Measurements from ENCODE around the gene AGMO. TPM values are rescaled to one million over a fixed set of nuclear protein-coding genes. Genes with fewer than 3 reads are reported as not detected.
"Not testable (repeated sequence)": the region's sequence is repeated elsewhere in the genome, so short reads cannot be mapped to it uniquely, and the experiment has no call there.

AGMO gene
- polyA plus RNA-seq, 1 donor: 12.7 TPM

GRCh38 chr7:15306296-15306695 lies 255.5 kb downstream of the AGMO start:
- Histone ChIP-seq H3K9me3 (ENCODE audit: control insufficient read depth, low read depth, low read length) (no peaks in the 10 kb centered on the region), H3K4me1 (ENCODE audit: control insufficient read depth, insufficient read depth, low read length) (no peaks in the 10 kb centered on the region), H3K36me3 (ENCODE audit: control insufficient read depth, insufficient read depth, low read length) (no peaks in the 10 kb centered on the region), H3K4me3 (ENCODE audit: low read length) (no peak overlapping the region), H3K27ac (ENCODE audit: low read length) (no peak overlapping the region), H3K27me3 (ENCODE audit: control insufficient read depth, insufficient read depth, low read length) (no peaks in the 10 kb centered on the region)
- DNase-seq: no peak

- no peaks in the 10 kb centered on the region for H3K4me1 ChIP-seq (ENCODE audit: control insufficient read depth, insufficient read depth, low read length)
- H3K27ac ChIP-seq (ENCODE audit: low read length): no peak overlapping the region
- peak in 1 of 2 donors; percentile 19 for DNase-seq
- no peaks in the 10 kb centered on the region for H3K27me3 ChIP-seq (ENCODE audit: control insufficient read depth, insufficient read depth, low read length)
- no peaks in the 10 kb centered on the region for H3K36me3 ChIP-seq (ENCODE audit: control insufficient read depth, insufficient read depth, low read length)
- WGBS (ENCODE audit: insufficient coverage, low lambda C conversion rate): no CpG with 5 or more reads among the region's 2 CpGs
- no peaks in the 10 kb centered on the region for H3K9me3 ChIP-seq (ENCODE audit: control insufficient read depth, low read depth, low read length)
- no peak overlapping the region for H3K4me3 ChIP-seq (ENCODE audit: low read length)
Observed at GRCh38 chr7:15305002-15305600, 256.7 kb downstream of the AGMO start.

- no peaks in the 10 kb centered on the region for H3K36me3 ChIP-seq (ENCODE audit: control insufficient read depth, insufficient read depth, low read length)
- no peaks in the 10 kb centered on the region for H3K4me1 ChIP-seq (ENCODE audit: control insufficient read depth, insufficient read depth, low read length)
- H3K27me3 ChIP-seq (ENCODE audit: control insufficient read depth, insufficient read depth, low read length): no peaks in the 10 kb centered on the region
- WGBS (ENCODE audit: insufficient coverage, low lambda C conversion rate): no CpG with 5 or more reads among the region's 3 CpGs
- H3K27ac ChIP-seq (ENCODE audit: low read length): no peak overlapping the region
- no peak overlapping the region for H3K4me3 ChIP-seq (ENCODE audit: low read length)
- DNase-seq: no peak
- H3K9me3 ChIP-seq (ENCODE audit: control insufficient read depth, low read depth, low read length): no peaks in the 10 kb centered on the region
Observed at GRCh38 chr7:15303357-15303756, 258.5 kb downstream of the AGMO start.

GRCh38 chr7:15300986-15301385 lies 260.8 kb downstream of the AGMO start:
- not testable (repeated sequence) for H3K4me1 ChIP-seq (ENCODE audit: control insufficient read depth, insufficient read depth, low read length); DNase-seq; H3K27ac ChIP-seq (ENCODE audit: low read length); H3K27me3 ChIP-seq (ENCODE audit: control insufficient read depth, insufficient read depth, low read length); H3K36me3 ChIP-seq (ENCODE audit: control insufficient read depth, insufficient read depth, low read length); H3K4me3 ChIP-seq (ENCODE audit: low read length); H3K9me3 ChIP-seq (ENCODE audit: control insufficient read depth, low read depth, low read length)
- 100% methylated on average over 1 of the region's 6 CpGs for WGBS (ENCODE audit: insufficient coverage, low lambda C conversion rate)

GRCh38 chr7:15292138-15292537 lies 269.7 kb downstream of the AGMO start:
- DNase-seq: no peak
- H3K27me3 ChIP-seq (ENCODE audit: control insufficient read depth, insufficient read depth, low read length): no peaks in the 10 kb centered on the region
- no peaks in the 10 kb centered on the region for H3K9me3 ChIP-seq (ENCODE audit: control insufficient read depth, low read depth, low read length)
- no peaks in the 10 kb centered on the region for H3K36me3 ChIP-seq (ENCODE audit: control insufficient read depth, insufficient read depth, low read length)
- H3K4me3 ChIP-seq (ENCODE audit: low read length): no peak overlapping the region
- H3K4me1 ChIP-seq (ENCODE audit: control insufficient read depth, insufficient read depth, low read length): no peaks in the 10 kb centered on the region
- WGBS (ENCODE audit: insufficient coverage, low lambda C conversion rate): 100% methylated on average over 1 of the region's 5 CpGs
- H3K27ac ChIP-seq (ENCODE audit: low read length): no peak overlapping the region

GRCh38 chr7:15291699-15292098 lies 270.1 kb downstream of the AGMO start:
- H3K27ac ChIP-seq (ENCODE audit: low read length): no peak overlapping the region
- no peak overlapping the region for H3K4me3 ChIP-seq (ENCODE audit: low read length)
- H3K4me1 ChIP-seq (ENCODE audit: control insufficient read depth, insufficient read depth, low read length): no peaks in the 10 kb centered on the region
- no peaks in the 10 kb centered on the region for H3K27me3 ChIP-seq (ENCODE audit: control insufficient read depth, insufficient read depth, low read length)
- H3K9me3 ChIP-seq (ENCODE audit: control insufficient read depth, low read depth, low read length): no peaks in the 10 kb centered on the region
- 80% methylated on average over 6 of the region's 6 CpGs for WGBS (ENCODE audit: insufficient coverage, low lambda C conversion rate)
- no peak for DNase-seq
- no peaks in the 10 kb centered on the region for H3K36me3 ChIP-seq (ENCODE audit: control insufficient read depth, insufficient read depth, low read length)

GRCh38 chr7:15288741-15289140 lies 273.1 kb downstream of the AGMO start:
- no peak overlapping the region for H3K27ac ChIP-seq (ENCODE audit: low read length)
- no peaks in the 10 kb centered on the region for H3K9me3 ChIP-seq (ENCODE audit: control insufficient read depth, low read depth, low read length)
- no peak overlapping the region for H3K4me3 ChIP-seq (ENCODE audit: low read length)
- 86% methylated on average over 2 of the region's 2 CpGs for WGBS (ENCODE audit: insufficient coverage, low lambda C conversion rate)
- DNase-seq: no peak
- no peaks in the 10 kb centered on the region for H3K36me3 ChIP-seq (ENCODE audit: control insufficient read depth, insufficient read depth, low read length)
- no peaks in the 10 kb centered on the region for H3K4me1 ChIP-seq (ENCODE audit: control insufficient read depth, insufficient read depth, low read length)
- no peaks in the 10 kb centered on the region for H3K27me3 ChIP-seq (ENCODE audit: control insufficient read depth, insufficient read depth, low read length)

GRCh38 chr7:15284396-15284795 lies 277.4 kb downstream of the AGMO start:
- Histone ChIP-seq H3K4me3 (ENCODE audit: low read length) (no peak overlapping the region), H3K27ac (ENCODE audit: low read length) (no peak overlapping the region), H3K9me3 (ENCODE audit: control insufficient read depth, low read depth, low read length) (peaks cover 4% of the 10 kb centered on the region), H3K4me1 (ENCODE audit: control insufficient read depth, insufficient read depth, low read length) (no peaks in the 10 kb centered on the region), H3K27me3 (ENCODE audit: control insufficient read depth, insufficient read depth, low read length) (no peaks in the 10 kb centered on the region), H3K36me3 (ENCODE audit: control insufficient read depth, insufficient read depth, low read length) (no peaks in the 10 kb centered on the region)
- 100% methylated on average over 1 of the region's 1 CpG for WGBS (ENCODE audit: insufficient coverage, low lambda C conversion rate)
- DNase-seq: no peak

- WGBS (ENCODE audit: insufficient coverage, low lambda C conversion rate): no CpG with 5 or more reads among the region's 3 CpGs
- DNase-seq: no peak
- Histone ChIP-seq H3K9me3 (ENCODE audit: control insufficient read depth, low read depth, low read length) (peaks cover 19% of the 10 kb centered on the region), H3K27ac (ENCODE audit: low read length) (no peak overlapping the region), H3K36me3 (ENCODE audit: control insufficient read depth, insufficient read depth, low read length) (no peaks in the 10 kb centered on the region), H3K4me1 (ENCODE audit: control insufficient read depth, insufficient read depth, low read length) (no peaks in the 10 kb centered on the region), H3K4me3 (ENCODE audit: low read length) (no peak overlapping the region), H3K27me3 (ENCODE audit: control insufficient read depth, insufficient read depth, low read length) (no peaks in the 10 kb centered on the region)
Observed at GRCh38 chr7:15280078-15280733, 281.6 kb downstream of the AGMO start.

- no peaks in the 10 kb centered on the region for H3K4me1 ChIP-seq (ENCODE audit: control insufficient read depth, insufficient read depth, low read length)
- H3K27ac ChIP-seq (ENCODE audit: low read length): no peak overlapping the region
- no peaks in the 10 kb centered on the region for H3K27me3 ChIP-seq (ENCODE audit: control insufficient read depth, insufficient read depth, low read length)
- H3K4me3 ChIP-seq (ENCODE audit: low read length): no peak overlapping the region
- no peak for DNase-seq
- peaks cover 19% of the 10 kb centered on the region for H3K9me3 ChIP-seq (ENCODE audit: control insufficient read depth, low read depth, low read length)
- WGBS (ENCODE audit: insufficient coverage, low lambda C conversion rate): no CpG with 5 or more reads among the region's 1 CpG
- H3K36me3 ChIP-seq (ENCODE audit: control insufficient read depth, insufficient read depth, low read length): no peaks in the 10 kb centered on the region
Observed at GRCh38 chr7:15279640-15280039, 282.2 kb downstream of the AGMO start.

GRCh38 chr7:15257689-15258088 lies 304.1 kb downstream of the AGMO start:
- H3K36me3 ChIP-seq (ENCODE audit: control insufficient read depth, insufficient read depth, low read length): no peaks in the 10 kb centered on the region
- no peak overlapping the region for H3K4me3 ChIP-seq (ENCODE audit: low read length)
- DNase-seq: no peak
- no peak overlapping the region for H3K27ac ChIP-seq (ENCODE audit: low read length)
- no peaks in the 10 kb centered on the region for H3K27me3 ChIP-seq (ENCODE audit: control insufficient read depth, insufficient read depth, low read length)
- no peaks in the 10 kb centered on the region for H3K4me1 ChIP-seq (ENCODE audit: control insufficient read depth, insufficient read depth, low read length)
- H3K9me3 ChIP-seq (ENCODE audit: control insufficient read depth, low read depth, low read length): peaks cover 2% of the 10 kb centered on the region
- WGBS (ENCODE audit: insufficient coverage, low lambda C conversion rate): 100% methylated on average over 2 of the region's 4 CpGs
